Natural killer cell (primary cell): ENCODE results near the gene FAM118A. TPM values are rescaled to one million over a fixed set of nuclear protein-coding genes. Genes with fewer than 3 reads are reported as not detected.

ENCODE experiments used
- ATAC-seq, 3 donors: fragments of 150-1000 bp in 2 of 3; fragments of 200-7000 bp in 1 of 3; cut with Tn5 transposase; 1 replicate in 1 of 3; 2 replicates in 2 of 3; pipeline ENCODE4 v1.10.0; 2021; ENCODE audit warnings: mild to moderate bottlenecking in 2 of 3, moderate library complexity in 2 of 3
- DNase-seq, 2 donors: peaks; one replicate each; pipeline versions ENCODE4 v3.0.0 to v3.0.0-alpha.2; 2013 to 2021; ENCODE audit warnings: mixed read lengths in 1 of 2
- H3K27ac ChIP-seq: one replicate; pipeline ENCODE4 v1.5.1; 2013; ENCODE audit warnings: mild to moderate bottlenecking, low read length
- H3K27me3 ChIP-seq: one replicate; pipeline ENCODE4 v1.6.1; 2013; ENCODE audit warnings: low read length; ENCODE audit not compliant: control insufficient read depth, insufficient read depth
- H3K36me3 ChIP-seq: one replicate; pipeline ENCODE4 v1.6.1; 2013; ENCODE audit warnings: low read length; ENCODE audit not compliant: control insufficient read depth, insufficient read depth
- H3K4me1 ChIP-seq: one replicate; pipeline ENCODE4 v1.6.1; 2013; ENCODE audit warnings: low read length; ENCODE audit not compliant: control insufficient read depth, insufficient read depth
- H3K4me3 ChIP-seq: one replicate; pipeline ENCODE4 v1.5.1; 2013; ENCODE audit warnings: low read length
- H3K9me3 ChIP-seq: one replicate; pipeline ENCODE4 v1.6.1; 2013; ENCODE audit warnings: low read length; ENCODE audit not compliant: control insufficient read depth, insufficient read depth
- H3K27ac Mint-ChIP-seq, 2 donors: one replicate each; pipeline ENCODE4 v1.8.0; 2022; ENCODE audit warnings: mild to moderate bottlenecking in 2 of 2, mixed read lengths in 2 of 2, moderate library complexity in 1 of 2
- H3K27me3 Mint-ChIP-seq, 2 donors: one replicate each; pipeline ENCODE4 v1.8.0; 2022; ENCODE audit warnings: low read depth in 2 of 2, mixed read lengths in 2 of 2
- H3K36me3 Mint-ChIP-seq: one replicate; pipeline ENCODE4 v1.8.0; 2022; ENCODE audit warnings: mixed read lengths
- H3K4me1 Mint-ChIP-seq, 2 donors: one replicate each; pipeline ENCODE4 v1.8.0; 2022; ENCODE audit warnings: mixed read lengths in 2 of 2
- H3K4me3 Mint-ChIP-seq: one replicate; pipeline ENCODE4 v1.8.0; 2022; ENCODE audit warnings: mild to moderate bottlenecking, moderate library complexity, mixed read lengths
- H3K9me3 Mint-ChIP-seq, 2 donors: one replicate each; pipeline ENCODE4 v1.8.0; 2022; ENCODE audit warnings: mixed read lengths in 2 of 2
- WGBS: methylation state at CpG from one replicate; pipeline ENCODE4 v1.1.7; 2013; ENCODE audit warnings: missing lambda C conversion rate; ENCODE audit not compliant: insufficient coverage; 5-methylcytosine and 5-hydroxymethylcytosine counted together
- intact Hi-C: fragments of 100-400 bp; cut with micrococcal nuclease; formaldehyde crosslinking; loops from one replicate; pipeline ENCODE4 v1.14.2; 2022
- total RNA-seq, 4 donors: library from RNA; stranded (reverse); fragments of 120-200 nt in 1 of 4; gene quantifications; one replicate each; pipeline versions ENCODE4 v1.2.3 to v1.2.4, GENCODE V29; 2013 to 2022
- TF ChIP-seq, protein P1 (sequence below): fragments of 200-600 bp; IDR thresholded peaks from one replicate; pipeline ENCODE4 v1.8.0; 2022; ENCODE audit warnings: antibody characterized with exemption

Gene FAM118A
- total RNA-seq, 3 donors from 2014 or later (not counting 1 experiment from before 2014, with no cell fraction given): 42.0 to 67.2 (median 62.6) TPM

DNA sequence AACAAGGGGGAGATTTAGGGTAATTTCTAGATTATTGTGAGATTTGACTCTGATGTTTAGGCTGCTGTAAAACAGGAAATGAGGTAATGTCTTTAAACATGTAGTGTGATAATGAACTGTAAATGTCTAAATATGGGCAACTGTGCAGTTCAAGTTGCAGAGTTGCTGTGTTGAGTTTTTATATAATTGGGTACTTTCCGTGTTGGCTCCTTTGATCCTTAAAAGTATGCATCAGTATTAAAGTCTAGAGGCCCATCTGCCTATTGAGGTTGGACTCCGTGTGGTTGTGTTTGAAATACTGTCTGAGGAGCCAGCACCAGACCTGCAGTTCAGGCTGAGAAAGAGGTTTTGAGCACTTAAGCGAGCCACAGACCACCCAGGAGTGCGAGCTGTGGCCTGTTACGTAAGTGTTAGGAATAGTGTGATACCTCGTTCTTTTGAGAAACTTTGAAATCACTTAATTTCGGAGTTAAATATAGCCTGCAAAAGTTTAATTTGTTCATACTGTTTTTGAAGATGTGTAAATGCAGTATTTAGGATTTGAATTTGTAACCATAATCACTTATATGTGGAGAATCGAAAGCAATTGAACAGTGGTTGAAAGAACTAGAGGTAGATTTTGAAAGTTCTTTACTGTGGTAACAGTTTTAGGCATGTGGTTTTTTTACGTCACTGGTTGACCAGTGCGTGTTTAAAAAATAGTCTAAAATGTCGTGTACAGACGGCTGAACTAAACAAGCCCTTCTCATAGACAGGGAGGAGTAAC lies 9.0 kb downstream of the FAM118A start:
- Mint-ChIP-seq H3K36me3 (no peaks in the 10 kb centered on the region), H3K27ac (peak overlapping the region; percentile 98 to 100), H3K9me3 (no peaks in the 10 kb centered on the region), H3K4me3 (peak overlapping the region; percentile 87), H3K27me3 (no peaks in the 10 kb centered on the region), H3K4me1 (peaks cover 24 to 28% of the 10 kb centered on the region in 2 donors)
- Histone ChIP-seq H3K4me3 (peak overlapping the region; percentile 24), H3K9me3 (no peaks in the 10 kb centered on the region), H3K36me3 (peaks cover 12% of the 10 kb centered on the region), H3K4me1 (peaks cover 31% of the 10 kb centered on the region), H3K27me3 (no peaks in the 10 kb centered on the region), H3K27ac (peak overlapping the region; percentile 99)
- intact Hi-C loops: loop anchor here (1.0 to 10.0 kb wide), 3 partner anchors 9 to 966 kb away; partner anchors contain the start of gene FAM118A
- TF ChIP-seq, protein P1, sequence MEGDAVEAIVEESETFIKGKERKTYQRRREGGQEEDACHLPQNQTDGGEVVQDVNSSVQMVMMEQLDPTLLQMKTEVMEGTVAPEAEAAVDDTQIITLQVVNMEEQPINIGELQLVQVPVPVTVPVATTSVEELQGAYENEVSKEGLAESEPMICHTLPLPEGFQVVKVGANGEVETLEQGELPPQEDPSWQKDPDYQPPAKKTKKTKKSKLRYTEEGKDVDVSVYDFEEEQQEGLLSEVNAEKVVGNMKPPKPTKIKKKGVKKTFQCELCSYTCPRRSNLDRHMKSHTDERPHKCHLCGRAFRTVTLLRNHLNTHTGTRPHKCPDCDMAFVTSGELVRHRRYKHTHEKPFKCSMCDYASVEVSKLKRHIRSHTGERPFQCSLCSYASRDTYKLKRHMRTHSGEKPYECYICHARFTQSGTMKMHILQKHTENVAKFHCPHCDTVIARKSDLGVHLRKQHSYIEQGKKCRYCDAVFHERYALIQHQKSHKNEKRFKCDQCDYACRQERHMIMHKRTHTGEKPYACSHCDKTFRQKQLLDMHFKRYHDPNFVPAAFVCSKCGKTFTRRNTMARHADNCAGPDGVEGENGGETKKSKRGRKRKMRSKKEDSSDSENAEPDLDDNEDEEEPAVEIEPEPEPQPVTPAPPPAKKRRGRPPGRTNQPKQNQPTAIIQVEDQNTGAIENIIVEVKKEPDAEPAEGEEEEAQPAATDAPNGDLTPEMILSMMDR: no peak
- ATAC-seq (peak; percentile 73 to 84 (median 79)), DNase-seq (peak; percentile 69 to 91)
- WGBS: 26% methylated on average over 12 of the region's 12 CpGs

DNA sequence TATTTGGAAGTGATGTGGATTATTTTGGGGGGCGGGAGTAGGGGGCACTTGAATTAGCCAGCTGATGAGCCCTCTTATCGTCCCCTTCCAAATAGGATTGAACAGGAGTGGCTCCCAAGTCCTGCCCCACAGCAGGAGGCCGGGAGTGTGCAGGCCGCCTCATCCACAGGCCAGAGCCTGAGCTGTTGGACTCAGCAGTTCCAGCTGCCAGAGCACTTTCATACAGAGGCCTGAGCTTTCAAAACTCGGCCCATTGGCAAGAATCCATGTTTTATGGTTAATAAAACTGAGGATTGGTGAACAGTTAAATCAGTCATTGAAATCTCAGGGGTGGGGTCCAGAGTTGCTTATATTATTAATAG lies 9.6 kb downstream of the FAM118A start:
- Mint-ChIP-seq H3K27ac (peak overlapping the region; percentile 98 to 100), H3K4me1 (peaks cover 24 to 28% of the 10 kb centered on the region in 2 donors), H3K36me3 (no peaks in the 10 kb centered on the region), H3K9me3 (no peaks in the 10 kb centered on the region), H3K4me3 (peak overlapping the region; percentile 87), H3K27me3 (no peaks in the 10 kb centered on the region)
- ATAC-seq: no peak
- peaks cover 18% of the 10 kb centered on the region for H3K36me3 ChIP-seq
- peak overlapping the region; percentile 99 for H3K27ac ChIP-seq
- TF ChIP-seq, protein P1: no peak
- no peaks in the 10 kb centered on the region for H3K9me3 ChIP-seq
- H3K4me1 ChIP-seq: peaks cover 31% of the 10 kb centered on the region
- peak in 1 of 2 donors; percentile 26 for DNase-seq
- intact Hi-C loops: loop anchor here (1.0 to 10.0 kb wide), 2 partner anchors 28 to 965 kb away; no protein-coding TSS in a partner anchor
- H3K27me3 ChIP-seq: no peaks in the 10 kb centered on the region
- H3K4me3 ChIP-seq: no peak overlapping the region
- WGBS: 81% methylated on average over 5 of the region's 5 CpGs

DNA sequence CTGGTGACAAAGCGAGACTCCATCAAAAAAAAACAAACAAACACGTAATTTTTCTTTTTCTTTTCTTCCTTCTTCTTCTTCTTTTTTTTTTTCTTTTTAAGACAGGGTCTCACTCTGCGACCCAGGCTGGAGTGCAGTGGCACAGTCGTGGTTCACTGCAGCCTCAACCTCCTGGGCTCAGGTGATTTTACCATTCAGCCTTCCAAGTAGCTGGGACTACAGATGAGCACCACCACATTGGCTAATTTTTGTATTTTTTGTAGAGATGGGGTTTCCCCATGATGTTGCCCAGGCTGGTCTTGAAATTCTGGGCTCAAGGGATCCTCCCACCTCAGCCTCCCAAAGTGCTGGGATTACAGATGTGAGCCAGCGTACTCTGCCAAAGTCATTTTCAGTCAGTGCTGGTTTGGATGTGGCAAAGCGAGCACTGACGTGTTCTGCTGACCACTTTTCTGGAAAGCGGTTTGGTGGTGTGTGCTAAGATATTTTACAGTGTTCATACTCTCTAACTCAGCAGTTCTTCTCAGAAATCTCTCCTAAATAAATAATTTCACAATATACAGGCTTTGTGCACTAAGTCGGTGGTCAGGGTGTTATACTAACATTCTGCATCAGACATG lies 10.7 kb downstream of the FAM118A start:
- no peak overlapping the region for H3K4me3 ChIP-seq
- H3K36me3 Mint-ChIP-seq: no peaks in the 10 kb centered on the region
- intact Hi-C loops: no loop called here
- H3K27me3 ChIP-seq: no peaks in the 10 kb centered on the region
- no peaks in the 10 kb centered on the region for H3K9me3 ChIP-seq
- TF ChIP-seq, protein P1: no peak
- H3K4me1 Mint-ChIP-seq: peaks cover 24 to 33% of the 10 kb centered on the region in 2 donors
- peak in 1 of 2 donors; percentile 31 for DNase-seq
- no peak overlapping the region for H3K27ac ChIP-seq
- no peaks in the 10 kb centered on the region for H3K9me3 Mint-ChIP-seq
- H3K27me3 Mint-ChIP-seq: no peaks in the 10 kb centered on the region
- 88% methylated on average over 6 of the region's 9 CpGs for WGBS
- no peak overlapping the region for H3K4me3 Mint-ChIP-seq
- ATAC-seq: no peak
- peaks cover 31% of the 10 kb centered on the region for H3K4me1 ChIP-seq
- peaks cover 27% of the 10 kb centered on the region for H3K36me3 ChIP-seq
- peak overlapping the region; percentile 98 to 100 for H3K27ac Mint-ChIP-seq
